HG02610 (cell line): Measurements from ENCODE around the gene GIPC1.

Experiments used
- ATAC-seq: cut with Tn5 transposase; IDR thresholded peaks from one replicate; pipeline ENCODE4 v1.9.1; 2021; ENCODE audit warnings: mild to moderate bottlenecking, moderate library complexity; ENCODE audit not compliant: unreplicated experiment

Gene GIPC1

DNA sequence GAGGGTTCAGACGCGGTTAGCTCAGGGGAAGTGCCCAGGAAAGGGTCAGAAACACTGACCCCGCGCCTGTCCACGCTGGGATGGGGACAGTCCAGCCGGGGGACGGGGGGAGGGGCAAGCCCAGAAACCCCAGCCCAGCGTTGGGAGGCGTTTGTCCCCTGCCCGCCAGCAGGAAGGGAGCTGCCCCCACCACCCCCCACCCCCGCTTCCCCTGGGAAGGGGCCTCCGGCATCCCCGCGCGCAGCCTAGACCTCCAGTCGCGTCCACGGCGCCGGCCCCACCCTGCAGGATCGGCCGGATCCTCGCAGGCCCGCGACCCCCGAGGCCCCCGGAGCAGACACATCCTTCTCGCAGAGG, 277 bp downstream of the GIPC1 start:
- ATAC-seq, result no peak

DNA sequence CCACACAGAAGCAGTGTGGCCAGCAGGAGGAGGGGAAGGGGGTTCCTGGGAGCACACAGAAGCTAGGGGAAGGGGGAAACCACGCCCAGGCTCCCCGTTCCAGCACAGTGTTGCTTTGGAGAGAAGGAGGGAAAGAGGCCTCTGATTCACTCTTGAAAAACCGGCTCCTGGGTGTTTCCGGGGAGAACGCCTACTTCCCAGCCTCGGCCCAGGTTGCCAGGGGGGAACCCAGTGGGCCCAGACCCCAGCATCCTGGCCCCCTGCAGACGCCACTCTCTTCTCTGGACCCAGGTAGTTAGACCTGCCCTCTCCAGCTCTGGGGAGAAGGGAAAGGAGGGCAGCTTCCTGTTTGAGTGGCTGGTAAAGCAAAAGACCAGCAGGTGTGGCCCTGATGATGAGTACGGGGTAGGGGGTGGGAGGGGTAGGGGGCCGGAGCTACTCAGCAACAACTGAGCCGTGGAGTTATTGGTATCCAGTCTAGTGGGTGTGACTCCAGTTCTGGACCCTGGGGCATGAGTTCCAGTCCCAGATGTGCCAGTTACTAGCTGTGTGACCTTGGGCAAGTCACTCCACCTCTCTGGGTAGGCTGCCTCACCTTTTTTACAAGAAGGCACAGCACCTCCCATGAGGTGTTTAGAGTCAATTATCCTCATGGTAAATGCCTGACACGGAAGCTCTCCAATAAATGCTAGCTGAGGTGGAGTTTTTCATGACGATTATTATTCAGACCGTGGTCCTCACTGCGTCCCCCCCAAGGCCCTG, 836 bp downstream of the GIPC1 start:
- ATAC-seq, result no peak

DNA sequence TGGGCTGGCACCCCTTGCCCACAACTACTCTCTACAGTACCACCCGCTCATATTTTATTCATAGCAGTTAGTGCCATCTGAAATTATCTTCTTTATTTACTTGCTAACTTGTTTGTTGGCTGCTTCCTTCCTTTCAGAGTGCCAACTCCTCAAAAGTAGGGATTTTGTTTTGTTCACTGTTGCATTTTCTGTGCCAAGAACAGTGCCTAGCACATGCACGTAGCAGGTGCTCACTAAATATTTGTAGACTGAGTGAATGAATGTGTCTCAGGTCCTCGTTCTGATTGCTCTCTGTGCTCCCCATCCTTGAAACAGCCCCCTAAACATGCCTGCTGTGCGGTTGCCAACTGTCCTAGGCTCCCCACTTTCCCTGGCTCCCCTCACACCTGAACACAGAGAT, 1.5 kb downstream of the GIPC1 start:
- ATAC-seq, result no peak

DNA sequence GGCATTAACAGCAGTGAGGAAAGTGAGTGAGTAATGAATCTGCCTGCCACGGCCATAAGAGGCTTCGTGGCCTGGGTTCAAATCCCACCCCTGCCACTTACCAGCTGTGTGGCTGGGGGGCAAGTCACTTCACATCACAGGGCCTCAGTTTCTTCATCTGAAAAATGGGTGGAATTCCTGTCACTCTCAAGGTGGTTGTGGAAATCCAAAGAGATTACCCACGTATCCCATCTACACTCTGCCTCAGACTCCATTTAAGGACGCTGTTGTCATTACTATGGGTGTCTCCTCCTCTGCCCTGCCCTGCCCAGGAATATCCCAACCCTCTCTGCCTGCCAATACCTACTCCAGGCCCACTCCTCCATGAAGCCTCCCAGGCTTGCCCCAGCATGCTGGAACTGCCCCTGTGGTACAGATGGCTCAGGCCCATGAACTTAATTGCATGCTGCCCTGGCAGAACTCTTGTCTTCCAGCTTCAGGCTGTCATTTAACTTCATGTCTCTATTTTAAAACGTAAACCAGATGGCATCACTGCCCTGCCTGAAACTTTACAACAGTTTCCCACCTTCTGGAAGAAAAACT, 3.1 kb downstream of the GIPC1 start:
- no peak for ATAC-seq

DNA sequence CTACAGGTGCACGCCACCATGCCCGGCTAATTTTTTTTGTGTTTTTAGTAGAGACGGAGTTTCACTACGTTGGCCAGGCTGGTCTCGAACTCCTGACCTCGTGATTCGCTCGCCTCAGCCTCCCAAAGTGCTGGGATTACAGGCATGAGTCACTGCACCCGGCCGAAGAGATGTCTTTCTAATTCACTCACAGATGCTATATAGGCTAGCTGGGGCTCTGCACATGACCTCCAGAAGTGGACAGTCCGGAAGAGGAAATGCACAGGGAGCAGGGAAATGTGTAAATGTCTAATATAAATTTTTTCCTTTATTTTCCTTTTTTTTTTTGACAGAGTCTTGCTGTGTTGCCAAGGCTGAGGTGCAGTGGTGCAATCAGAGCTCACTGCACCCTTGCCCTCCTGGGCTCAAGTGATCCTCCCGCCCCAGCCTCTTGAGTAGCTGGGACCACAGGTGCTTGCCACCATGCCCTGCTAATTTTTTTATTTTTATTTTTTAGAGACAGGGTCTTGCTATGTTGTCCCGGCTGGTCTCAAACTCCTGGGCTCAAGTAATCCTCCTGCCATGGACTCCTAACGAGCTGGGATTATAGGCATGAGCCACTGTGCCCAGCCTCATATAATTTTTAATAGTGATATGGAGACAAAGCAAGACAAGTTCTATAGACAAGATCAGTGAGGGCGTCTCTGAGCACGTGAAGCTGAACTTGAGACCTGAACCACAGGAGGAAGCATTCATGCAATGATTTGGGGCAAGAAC, 8.4 kb downstream of the GIPC1 start:
- no peak for ATAC-seq

DNA sequence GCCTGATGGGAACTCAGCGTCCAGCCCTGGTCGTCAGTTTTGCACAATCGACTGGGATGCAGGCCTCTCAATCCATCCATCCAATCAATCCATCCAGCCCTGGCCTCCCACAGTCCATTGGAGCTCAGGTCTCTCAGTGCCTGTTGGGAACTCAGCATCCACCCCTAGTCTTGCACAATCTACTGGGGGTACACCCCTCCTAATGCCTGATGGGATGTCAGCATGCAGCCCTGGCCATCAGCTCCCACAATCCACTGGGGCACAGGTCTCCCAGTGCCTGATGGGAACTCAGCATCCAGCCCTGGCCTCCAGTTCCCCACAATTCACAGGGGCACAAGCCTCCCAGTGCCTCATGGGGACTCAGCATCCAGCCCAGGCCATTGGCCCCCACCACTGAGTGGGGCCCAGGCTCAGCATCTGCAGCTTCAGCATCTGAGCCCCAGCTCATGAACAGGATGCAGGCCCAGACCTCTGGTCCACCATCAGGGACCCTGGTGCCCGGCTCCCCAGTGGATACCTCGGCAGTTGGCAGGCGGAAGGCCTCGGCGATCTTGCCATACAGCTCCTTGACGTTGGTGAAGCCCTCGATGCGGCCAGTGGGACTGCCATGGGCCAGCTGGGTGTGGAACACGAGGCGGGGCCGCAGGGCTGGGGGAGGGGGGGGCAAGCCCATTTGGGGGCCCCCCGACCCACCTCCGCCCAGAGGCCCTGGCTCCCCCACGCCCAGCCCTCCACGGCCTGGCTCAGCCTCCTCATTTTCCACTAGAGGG, 13.6 kb downstream of the GIPC1 start:
- ATAC-seq, result no peak

DNA sequence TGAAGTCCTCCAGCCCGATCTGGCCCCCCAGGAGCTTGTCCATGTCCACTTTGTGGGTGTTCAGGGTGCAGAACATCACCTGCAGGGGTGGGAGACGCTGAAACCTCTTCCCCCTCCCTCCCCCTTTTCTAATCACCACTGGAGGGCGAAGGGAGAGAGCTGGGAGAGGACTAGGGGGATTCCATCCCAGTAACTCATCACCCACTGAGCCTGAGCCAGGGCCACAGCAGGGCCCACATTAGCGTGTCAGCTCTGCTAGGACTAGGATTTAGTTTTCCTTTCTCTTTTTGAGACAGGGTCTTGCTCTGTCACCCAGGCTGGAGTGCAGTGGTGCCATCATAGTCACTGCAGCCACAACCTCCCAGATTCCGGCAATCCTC, 15.2 kb downstream of the GIPC1 start:
- no peak for ATAC-seq

DNA sequence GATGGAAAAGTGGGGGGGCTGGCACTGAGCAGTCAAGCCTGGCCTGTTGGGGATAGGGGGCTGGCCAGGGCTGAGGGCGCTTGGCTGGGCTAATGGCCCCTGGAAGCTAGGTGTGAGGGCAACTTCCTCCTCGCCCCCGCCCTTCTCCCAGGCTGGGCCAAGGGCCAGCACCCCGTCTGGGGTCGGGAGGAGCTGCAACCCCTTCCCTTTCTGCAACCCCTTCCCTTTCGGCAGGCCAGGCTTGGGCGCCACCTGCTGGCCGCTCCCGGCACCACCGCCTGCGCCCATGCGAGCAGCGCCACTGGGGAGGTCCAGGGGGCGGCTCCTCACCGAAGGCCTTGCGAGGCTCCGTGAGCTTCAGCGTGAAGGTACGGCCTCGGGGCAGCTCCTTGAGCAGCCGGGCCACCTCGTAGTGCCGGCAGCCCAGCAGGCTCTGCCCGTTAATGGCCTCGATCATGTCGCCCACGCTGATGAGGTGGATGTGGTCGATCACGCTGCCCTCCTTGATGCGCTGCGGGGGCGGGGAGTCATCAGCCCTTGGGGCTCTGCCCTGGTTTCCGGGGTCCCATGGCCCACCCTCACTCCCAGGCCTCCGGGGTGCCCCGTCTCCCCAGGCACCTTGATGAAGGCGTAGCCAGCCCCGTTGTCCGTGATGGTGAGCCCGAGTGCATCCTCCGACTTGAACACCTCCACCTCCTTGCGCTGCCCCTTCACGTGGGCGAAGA, 15.8 kb downstream of the GIPC1 start:
- no peak for ATAC-seq

DNA sequence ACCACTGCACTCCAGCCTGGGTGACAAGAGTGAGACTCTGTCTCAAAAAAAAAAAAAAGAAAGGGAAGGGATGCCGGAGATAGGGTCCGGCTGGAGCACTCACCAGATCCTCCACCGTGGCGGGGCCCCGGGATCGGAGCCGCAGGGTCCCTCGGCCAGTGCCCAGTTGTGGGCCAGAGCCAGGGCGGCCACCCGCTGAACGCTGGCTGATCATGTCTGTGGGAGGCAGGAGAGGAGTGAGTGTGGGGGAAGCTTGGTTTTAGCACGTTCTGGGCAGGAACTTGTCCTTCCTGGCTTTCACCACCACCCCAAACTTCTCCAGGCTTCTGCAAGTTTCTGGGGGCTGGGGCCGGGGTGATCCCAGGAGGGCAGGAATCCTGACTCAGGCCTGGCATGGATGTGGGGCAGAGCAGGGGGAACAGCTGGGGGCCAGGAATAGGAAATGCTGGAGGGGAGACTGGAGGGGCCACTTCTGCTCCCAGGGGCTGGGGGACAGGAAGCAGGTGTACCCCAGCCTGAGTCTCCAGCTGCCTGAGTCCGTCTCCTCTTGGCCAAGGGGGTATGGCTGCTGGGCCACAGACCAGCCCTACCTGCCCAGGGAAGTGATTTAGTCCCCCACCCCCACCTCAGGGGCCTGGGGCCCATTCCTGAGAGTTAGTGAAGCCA, 16.5 kb downstream of the GIPC1 start:
- ATAC-seq, result no peak

DNA sequence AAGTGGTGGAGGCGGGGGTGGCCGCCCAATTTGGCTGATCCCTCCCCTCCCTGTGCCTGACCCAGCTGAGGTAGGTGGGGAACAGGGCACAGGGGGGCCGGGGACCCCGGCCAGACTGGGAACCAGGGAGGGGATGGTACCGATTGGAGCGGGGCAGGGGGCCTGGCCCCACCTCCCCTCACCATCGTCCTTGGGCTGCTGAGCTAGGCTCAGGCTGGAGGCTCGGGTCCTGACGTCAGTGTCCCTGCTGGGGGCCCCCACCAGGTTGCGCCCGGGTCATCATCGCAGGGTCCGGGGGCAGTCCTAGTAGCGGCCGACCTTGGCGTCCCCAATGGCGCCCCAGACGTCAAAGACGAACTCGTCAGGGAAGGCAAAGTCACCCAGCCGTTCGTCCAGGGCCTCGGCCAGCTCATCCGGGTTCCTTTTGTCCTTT, 17.8 kb downstream of the GIPC1 start:
- ATAC-seq, result no peak

DNA sequence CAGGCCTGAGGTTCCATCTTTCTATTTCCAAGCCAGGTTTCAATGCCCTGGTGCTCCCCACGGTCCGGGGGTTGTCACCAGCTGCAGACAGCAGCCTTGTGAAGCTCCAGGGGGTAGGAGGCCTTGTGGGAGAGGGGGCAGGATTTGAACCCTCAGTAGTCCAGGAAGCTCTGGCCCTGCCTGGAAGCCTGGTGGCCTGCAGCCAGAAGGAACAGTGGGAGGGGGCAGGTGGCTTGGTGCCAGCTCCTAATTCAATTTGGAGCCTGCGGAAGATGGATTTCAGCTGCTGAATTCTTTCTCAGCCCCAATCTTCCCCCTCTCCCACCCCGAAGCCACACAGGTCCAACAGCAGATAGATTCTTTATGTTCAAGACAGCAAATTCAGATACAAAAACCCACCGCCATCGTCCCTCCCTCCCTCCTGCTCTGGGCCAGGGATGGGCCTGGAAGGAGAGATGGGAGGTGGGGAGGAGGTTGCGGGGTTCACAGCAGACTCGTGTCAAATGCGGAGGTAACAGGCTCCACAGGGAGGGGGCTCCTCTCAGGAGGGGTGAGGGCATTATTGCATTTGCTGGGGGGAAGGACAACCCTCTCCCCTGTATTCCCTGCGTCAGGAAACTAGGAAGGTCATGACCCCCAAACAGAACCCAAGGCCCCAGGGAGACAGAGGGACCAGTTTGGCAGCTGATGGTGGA, 18.4 kb downstream of the GIPC1 start:
- ATAC-seq, result no peak

DNA sequence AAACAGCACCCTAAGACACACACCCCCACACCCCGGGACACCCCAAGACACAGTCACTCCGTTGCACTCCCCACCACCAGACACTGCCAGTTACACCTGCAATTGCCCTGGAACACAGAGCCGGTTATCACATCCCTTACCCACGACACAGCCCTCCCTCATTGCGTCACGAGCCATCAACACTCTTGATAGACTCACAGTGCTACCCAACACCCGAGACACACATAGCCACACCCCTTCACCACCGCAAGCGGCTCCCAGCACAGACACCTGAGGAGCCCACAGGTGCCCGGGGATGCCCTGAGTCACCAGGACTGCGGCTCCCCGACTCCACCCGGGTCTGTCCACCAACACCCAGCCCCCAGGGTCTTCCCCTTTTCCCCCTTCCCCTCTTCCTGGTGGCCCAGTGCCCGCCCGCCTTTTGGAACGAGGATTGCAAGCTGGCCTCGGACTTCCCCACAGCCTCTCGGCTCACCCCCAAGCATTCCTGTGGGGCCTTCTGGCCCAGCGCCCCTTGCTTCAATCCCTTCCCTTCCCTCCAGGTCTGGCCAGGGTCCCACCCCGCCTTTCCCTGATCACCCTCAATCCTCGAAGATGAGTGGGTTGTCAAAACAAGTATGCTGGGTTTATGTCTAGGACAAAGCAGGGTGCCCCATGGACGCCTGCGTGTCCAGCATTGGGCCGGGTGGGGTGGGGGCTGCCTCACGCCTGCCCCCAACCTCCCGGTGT, 19.1 kb downstream of the GIPC1 start:
- ATAC-seq, result no peak

DNA sequence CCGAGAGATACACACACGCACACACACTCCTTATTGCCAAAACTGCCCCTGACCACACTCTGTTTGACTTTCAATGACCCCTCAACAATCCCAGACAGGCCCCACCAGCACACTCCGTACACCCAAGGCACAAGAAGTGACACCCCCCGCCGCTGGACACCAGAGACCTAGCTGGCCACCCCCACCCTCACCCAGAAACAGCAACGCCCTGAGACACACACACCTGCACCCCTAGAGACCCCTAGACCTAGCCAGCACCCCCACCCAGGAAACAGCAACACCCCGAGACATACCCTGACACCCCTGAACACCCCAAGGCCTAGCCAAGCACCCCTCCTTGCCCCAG, 19.6 kb downstream of the GIPC1 start:
- ATAC-seq, result no peak

DNA sequence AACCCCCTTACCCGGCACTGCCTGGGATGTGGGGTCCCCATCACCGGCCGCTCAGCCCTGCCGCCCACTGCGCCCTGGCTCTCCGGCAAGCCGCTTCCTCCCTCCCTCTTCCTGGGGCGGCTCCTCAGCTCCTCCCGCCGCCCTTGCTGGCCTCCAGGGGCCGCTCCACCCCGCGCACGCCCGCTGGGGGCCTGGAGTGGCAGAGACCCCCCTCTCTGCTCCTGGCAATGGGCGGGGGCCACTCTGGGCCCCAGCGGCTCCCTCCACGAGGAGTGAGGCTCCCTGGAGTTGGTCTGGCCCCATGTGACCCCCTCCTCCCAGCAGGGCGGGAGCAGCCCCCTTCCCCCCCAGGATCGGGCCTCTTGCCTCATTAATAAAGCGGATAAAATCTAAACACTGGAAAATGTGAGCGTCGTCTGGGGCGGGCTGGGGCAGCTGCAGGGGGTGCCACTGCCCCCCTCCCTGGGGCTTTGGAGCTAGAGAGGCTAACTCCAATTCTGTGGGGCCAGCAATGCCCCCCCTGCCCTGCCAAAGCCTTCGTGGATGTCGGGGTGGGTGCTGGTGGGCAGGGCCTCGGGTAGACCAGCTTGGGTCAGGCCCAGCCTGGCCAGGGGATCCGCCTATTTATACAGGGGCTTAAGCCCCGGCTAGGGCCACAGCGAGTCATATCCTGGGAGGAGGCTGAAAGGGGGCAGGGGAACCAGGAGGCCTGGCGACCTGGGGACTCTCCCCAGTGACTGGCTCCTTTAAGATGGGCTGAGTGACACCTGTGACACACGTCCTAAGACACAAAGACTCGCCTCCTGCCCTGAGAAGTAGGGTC, 20.5 kb downstream of the GIPC1 start, which contains the start of gene PTGER1:
Gene PTGER1 (minus strand): TSS at position 104 of the 823 bp plus-strand sequence. CDS start 1,034 bp downstream, outside the sequence.
- no peak for ATAC-seq

DNA sequence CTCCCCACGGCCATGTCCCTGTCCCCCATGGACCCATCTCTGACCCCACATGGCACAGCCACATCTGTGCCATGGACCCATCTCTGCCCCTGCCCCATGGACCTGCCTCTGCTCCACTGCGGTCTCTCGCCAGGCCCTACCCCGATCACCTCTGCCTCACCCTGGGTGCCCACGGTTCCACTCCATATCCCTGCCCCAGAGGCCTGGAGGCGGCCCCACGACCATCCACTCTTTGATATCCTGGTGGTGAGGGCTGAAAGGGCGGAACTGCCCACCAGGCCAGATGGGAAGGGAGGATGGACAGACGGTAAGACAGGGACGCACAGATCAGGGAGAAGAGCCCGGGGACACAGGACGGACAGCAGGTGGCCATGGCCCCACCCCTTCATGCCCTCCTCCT, 21.1 kb downstream of the GIPC1 start:
- no peak for ATAC-seq

DNA sequence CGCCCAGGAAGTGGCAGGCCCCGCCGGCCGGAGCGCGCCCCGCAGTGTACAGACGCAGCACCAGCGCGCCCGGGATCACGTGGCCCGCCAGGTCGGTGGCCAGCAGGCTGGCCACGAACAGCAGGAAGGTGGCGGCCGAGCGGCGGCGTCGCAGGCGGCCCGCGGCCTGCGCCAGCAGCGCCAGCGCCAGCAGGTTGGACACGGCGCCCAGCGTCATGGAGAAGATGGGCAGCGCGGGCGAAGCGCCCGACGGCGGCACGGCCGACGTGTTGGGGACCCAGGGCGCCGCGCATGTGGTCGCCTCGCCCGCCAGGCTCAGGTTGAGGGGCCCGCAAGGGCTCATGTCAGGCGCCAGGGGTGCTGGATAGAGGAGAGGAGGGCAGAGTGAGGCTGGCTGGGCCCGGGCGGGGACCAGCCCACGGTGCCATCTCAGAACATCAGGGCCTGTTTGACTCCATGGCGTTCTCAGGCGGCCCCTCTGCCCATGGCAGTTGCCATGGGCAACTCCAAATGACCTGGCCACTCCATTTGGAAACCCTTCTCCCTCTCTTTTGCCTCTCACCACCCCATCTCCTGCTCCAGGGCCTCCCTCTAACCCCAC, 21.8 kb downstream of the GIPC1 start:
- no peak for ATAC-seq

DNA sequence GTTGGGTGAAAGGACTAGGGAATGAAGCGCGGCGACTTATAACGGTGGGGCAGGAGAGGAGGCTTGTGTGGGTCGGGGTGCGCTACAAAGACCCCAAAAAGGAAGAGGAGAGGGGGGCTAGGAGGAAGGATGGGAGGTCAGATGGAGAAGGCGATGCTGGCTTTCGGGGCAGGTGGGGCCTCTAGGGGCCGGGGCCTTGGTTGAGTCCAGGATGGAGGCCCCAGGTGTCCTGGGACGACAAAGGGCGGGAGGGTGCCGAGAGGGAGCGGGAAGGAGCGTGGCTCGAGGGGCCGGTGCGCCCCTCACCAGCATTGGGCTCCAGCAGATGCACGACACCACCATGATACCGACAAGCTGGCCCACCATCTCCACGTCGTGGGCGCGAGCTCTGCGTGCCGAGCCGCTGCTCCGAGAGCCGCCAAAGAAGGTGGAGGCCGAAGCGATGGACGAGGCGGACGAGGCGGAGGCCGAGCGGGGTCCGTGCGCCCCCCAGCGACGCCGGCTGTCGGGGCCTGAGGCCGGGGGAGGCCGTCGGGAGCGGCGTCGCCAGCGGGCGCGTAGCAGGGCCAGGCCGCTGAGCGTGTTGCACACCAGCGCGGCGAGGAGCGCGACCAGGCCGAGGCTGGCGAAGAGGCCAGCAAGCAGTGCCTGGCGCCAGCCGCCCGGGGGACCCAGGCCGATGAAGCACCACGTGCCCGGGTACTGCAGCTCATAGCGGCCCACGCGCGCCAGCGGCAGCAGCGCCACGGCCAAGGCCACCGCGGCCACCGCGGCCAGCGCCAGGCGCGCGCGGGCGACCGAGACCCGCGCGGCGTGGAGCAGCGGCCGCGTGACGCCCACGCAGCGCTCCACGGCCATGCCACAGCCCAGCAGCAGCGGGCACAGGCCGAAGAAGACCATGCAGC, 22.6 kb downstream of the GIPC1 start:
- ATAC-seq, result no peak
